ENCODE results near the gene SORL1. TPM values are rescaled to one million over a fixed set of nuclear protein-coding genes. Genes with fewer than 3 reads are reported as not detected.

Gene SORL1
- total RNA-seq, 1 donor from 2014 or later = 13.8 TPM

DNA sequence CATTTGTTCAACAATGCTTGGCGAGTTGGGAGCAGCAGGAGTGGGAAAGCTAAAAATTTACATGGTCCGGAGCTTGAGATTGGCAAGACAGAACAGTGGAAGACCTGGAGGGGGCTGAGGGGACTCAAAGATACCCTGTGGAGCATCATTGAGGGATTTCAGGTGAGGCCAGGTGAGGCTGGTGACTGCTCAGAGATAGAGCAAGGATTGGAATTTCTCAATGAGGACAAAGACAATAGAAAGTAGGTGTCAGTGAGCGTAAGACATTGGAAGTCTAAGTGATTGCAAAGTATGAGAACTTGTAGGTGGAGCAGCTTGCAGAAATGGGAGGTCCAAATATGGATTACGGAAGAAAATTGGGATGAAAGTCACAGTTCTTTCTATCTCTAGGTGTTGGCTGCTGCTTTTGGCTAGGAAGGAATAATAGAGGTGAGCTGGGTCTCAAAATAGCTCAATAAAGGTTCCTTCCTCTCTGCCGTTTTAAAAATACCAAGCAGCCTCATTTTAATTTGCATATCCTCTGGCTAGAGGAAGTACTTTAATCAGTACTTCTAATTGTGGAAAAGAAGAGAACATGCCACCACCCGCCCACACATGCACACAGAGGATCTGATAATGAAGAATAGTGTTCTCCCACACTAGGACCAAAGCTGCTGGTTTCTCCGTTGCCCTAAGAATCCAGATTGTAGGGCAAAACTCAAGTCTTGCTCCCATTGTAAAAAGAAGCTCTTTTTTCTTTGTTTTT lies 42.4 kb downstream of the SORL1 start:
- H3K36me3 Mint-ChIP-seq (ENCODE audit: low read depth) = peaks cover 13% of the 10 kb centered on the region
- no peaks in the 10 kb centered on the region for H3K27me3 Mint-ChIP-seq (ENCODE audit: low read depth)
- TF ChIP-seq, protein P1, sequence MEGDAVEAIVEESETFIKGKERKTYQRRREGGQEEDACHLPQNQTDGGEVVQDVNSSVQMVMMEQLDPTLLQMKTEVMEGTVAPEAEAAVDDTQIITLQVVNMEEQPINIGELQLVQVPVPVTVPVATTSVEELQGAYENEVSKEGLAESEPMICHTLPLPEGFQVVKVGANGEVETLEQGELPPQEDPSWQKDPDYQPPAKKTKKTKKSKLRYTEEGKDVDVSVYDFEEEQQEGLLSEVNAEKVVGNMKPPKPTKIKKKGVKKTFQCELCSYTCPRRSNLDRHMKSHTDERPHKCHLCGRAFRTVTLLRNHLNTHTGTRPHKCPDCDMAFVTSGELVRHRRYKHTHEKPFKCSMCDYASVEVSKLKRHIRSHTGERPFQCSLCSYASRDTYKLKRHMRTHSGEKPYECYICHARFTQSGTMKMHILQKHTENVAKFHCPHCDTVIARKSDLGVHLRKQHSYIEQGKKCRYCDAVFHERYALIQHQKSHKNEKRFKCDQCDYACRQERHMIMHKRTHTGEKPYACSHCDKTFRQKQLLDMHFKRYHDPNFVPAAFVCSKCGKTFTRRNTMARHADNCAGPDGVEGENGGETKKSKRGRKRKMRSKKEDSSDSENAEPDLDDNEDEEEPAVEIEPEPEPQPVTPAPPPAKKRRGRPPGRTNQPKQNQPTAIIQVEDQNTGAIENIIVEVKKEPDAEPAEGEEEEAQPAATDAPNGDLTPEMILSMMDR (conservative IDR thresholded peaks at IDR 0.05) = no peak
- H3K4me1 Mint-ChIP-seq = peaks cover 16% of the 10 kb centered on the region
- no peak overlapping the region for H3K27ac Mint-ChIP-seq (ENCODE audit: unreplicated experiment)
- DNase-seq (ENCODE audit: low read depth, low spot score) = no peak
- H3K9me3 Mint-ChIP-seq = peaks cover 4% of the 10 kb centered on the region
- no peak overlapping the region for H3K4me3 Mint-ChIP-seq

DNA sequence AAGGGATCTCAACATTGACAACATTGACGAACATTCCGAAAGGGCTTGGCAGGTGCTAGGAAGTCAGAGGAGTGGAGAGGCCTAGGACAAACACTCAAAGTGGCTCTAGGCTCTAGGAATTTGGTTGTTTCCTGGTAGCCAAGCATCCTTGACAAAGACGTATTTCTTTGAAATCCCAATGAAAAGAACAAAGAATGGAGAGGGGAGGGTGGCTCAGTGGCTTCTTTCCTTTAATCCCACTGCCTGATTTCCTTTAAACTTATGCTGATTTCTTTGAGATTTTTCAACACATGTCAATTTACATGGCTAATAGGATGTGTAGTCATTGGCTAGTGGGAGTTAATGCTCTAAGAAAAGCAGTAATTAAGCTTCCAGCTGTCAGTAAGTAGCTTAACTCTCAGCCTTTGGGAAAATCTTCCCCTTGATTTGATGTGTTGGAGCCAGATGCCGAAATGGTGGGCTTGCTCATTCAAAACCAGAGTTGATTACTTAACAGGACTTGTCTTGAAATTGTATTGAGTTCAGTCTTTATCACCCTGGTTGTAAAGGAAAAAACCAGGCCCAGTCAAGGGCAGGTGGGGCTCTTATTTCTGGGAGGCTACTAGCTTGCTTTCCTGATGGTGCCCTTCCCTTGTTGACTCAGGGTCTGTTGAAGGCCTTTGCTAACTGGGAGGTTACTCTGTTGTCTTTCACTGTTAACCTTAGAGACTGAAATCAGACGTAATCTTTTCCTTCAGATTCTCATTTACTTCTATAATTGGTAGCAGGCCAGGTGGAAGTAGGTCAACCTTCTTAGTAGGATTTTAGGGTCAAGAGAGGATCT lies 45.3 kb downstream of the SORL1 start:
- peak overlapping the region; percentile 48 for H3K27ac Mint-ChIP-seq (ENCODE audit: unreplicated experiment)
- no peak overlapping the region for H3K4me3 Mint-ChIP-seq
- no peak for DNase-seq (ENCODE audit: low read depth, low spot score)
- peaks cover 16% of the 10 kb centered on the region for H3K4me1 Mint-ChIP-seq
- peaks cover 6% of the 10 kb centered on the region for H3K9me3 Mint-ChIP-seq
- no peaks in the 10 kb centered on the region for H3K27me3 Mint-ChIP-seq (ENCODE audit: low read depth)
- H3K36me3 Mint-ChIP-seq (ENCODE audit: low read depth) = peaks cover 16% of the 10 kb centered on the region
- TF ChIP-seq, protein P1 (conservative IDR thresholded peaks at IDR 0.05) = no peak

DNA sequence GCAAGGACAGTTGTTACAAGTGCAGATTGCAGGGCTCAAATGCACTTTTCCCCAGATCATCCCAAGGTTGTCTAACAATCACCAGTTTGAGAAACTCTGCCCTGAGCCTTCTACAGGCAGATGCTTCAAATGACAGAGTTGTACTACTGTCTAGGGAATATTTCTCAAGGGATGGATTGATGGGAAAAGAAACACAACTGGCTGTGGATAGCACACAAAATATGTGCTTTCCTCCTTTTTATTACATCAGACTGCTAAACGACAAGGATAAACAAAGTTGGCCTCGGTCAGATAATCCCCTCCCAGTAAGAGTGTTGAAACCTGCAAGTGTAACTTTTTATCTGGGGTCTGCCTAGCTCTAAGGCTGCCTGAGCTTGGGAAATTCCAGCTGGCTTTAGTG lies 47.3 kb downstream of the SORL1 start:
- H3K27me3 Mint-ChIP-seq (ENCODE audit: low read depth) = no peaks in the 10 kb centered on the region
- no peak for DNase-seq (ENCODE audit: low read depth, low spot score)
- H3K9me3 Mint-ChIP-seq = peaks cover 8% of the 10 kb centered on the region
- H3K4me3 Mint-ChIP-seq = no peak overlapping the region
- peaks cover 15% of the 10 kb centered on the region for H3K36me3 Mint-ChIP-seq (ENCODE audit: low read depth)
- TF ChIP-seq, protein P1 (conservative IDR thresholded peaks at IDR 0.05) = no peak
- H3K27ac Mint-ChIP-seq (ENCODE audit: unreplicated experiment) = no peak overlapping the region
- peaks cover 13% of the 10 kb centered on the region for H3K4me1 Mint-ChIP-seq

DNA sequence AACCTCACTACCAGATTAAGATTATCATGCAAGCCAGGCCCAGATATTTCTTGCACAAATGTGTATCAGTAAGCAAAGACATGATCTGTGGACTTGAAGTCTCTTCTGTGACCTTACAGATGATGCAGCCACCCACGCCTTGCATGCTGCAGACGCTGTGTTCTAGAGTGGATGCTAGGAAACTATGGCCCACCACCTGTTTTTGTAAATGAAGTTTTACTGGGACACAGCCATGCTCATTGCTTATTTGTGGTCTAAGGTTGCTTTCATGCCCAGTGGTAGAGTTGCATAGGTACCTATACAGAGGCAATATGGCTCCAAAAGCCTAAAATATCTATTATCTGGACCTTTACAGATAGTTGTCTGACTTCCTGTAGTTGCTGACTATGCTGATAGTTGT lies 48.2 kb downstream of the SORL1 start:
- H3K27me3 Mint-ChIP-seq (ENCODE audit: low read depth) = no peaks in the 10 kb centered on the region
- H3K4me3 Mint-ChIP-seq = no peak overlapping the region
- TF ChIP-seq, protein P1 (conservative IDR thresholded peaks at IDR 0.05) = no peak
- H3K4me1 Mint-ChIP-seq = peaks cover 11% of the 10 kb centered on the region
- peaks cover 17% of the 10 kb centered on the region for H3K36me3 Mint-ChIP-seq (ENCODE audit: low read depth)
- H3K27ac Mint-ChIP-seq (ENCODE audit: unreplicated experiment) = no peak overlapping the region
- H3K9me3 Mint-ChIP-seq = peaks cover 8% of the 10 kb centered on the region
- no peak for DNase-seq (ENCODE audit: low read depth, low spot score)

DNA sequence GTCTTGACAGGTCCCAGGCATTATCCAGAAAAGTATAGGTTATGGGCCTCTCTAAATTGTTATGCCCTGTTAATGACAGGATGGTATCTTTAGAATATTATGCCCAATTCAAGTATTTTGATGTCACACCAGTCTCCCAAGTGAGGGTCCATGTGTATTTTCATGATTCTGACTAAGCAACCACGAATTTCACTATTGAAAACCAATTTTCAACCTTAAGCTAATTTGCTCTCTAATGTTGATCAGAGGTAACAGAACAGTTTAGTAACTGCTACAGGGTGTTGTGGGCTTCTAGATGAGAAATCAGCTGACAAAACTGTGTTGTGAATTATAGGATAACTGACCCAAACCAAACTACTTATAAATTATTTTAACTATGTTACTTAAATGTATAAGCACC lies 48.6 kb downstream of the SORL1 start:
- Mint-ChIP-seq H3K4me1 (peaks cover 11% of the 10 kb centered on the region), H3K27ac (ENCODE audit: unreplicated experiment) (no peak overlapping the region), H3K4me3 (no peak overlapping the region), H3K27me3 (ENCODE audit: low read depth) (no peaks in the 10 kb centered on the region), H3K9me3 (peaks cover 10% of the 10 kb centered on the region), H3K36me3 (ENCODE audit: low read depth) (peaks cover 19% of the 10 kb centered on the region)
- no peak for DNase-seq (ENCODE audit: low read depth, low spot score)
- TF ChIP-seq, protein P1 (conservative IDR thresholded peaks at IDR 0.05) = no peak

Data from neural crest cell (in vitro differentiated cells).